Measurements from ENCODE around the gene STXBP5L.
"Not testable (repeated sequence)": the region's sequence is repeated elsewhere in the genome, so short reads cannot be mapped to it uniquely, and the experiment has no call there.

STXBP5L gene

GRCh38 chr3:121436074-121436473, 528.1 kb downstream of the STXBP5L start:
- H3K4me3 ChIP-seq (ENCODE audit: control insufficient read depth, low read depth, low read length), result no peak overlapping the region
- no peak for DNase-seq (ENCODE audit: low read depth)
- TF ChIP-seq, protein P1, sequence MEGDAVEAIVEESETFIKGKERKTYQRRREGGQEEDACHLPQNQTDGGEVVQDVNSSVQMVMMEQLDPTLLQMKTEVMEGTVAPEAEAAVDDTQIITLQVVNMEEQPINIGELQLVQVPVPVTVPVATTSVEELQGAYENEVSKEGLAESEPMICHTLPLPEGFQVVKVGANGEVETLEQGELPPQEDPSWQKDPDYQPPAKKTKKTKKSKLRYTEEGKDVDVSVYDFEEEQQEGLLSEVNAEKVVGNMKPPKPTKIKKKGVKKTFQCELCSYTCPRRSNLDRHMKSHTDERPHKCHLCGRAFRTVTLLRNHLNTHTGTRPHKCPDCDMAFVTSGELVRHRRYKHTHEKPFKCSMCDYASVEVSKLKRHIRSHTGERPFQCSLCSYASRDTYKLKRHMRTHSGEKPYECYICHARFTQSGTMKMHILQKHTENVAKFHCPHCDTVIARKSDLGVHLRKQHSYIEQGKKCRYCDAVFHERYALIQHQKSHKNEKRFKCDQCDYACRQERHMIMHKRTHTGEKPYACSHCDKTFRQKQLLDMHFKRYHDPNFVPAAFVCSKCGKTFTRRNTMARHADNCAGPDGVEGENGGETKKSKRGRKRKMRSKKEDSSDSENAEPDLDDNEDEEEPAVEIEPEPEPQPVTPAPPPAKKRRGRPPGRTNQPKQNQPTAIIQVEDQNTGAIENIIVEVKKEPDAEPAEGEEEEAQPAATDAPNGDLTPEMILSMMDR (conservative IDR thresholded peaks at IDR 0.05; ENCODE audit: control insufficient read depth, insufficient read depth, low read depth, low read length), result no peak

DNA sequence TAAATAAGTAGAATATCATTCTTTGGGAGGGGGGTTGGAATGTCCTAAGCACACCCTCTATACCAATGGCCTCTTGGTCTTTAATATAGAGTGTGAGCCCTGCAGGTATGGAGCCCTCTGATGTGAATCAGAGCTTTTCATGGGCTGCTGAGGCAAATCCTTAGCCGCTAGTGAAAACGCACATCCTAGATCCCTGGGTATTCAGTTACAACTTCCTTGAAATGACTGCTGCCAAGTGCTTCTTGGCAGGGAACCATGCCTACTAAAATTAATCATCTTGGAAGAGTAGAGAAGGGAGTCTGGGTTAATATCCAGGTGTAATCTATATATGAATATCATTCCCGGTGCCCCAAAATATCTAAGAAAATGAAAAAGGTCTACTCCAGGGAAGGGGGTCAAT, 528.6 kb downstream of the STXBP5L start:
- DNase-seq (ENCODE audit: low read depth), result no peak
- H3K4me3 ChIP-seq (ENCODE audit: control insufficient read depth, low read depth, low read length), result no peak overlapping the region
- TF ChIP-seq, protein P1 (conservative IDR thresholded peaks at IDR 0.05; ENCODE audit: control insufficient read depth, insufficient read depth, low read depth, low read length), result no peak

GRCh38 chr3:121443456-121443855, 535.5 kb downstream of the STXBP5L start:
- TF ChIP-seq, protein P1 (conservative IDR thresholded peaks at IDR 0.05; ENCODE audit: control insufficient read depth, insufficient read depth, low read depth, low read length), result no peak
- no peak overlapping the region for H3K4me3 ChIP-seq (ENCODE audit: control insufficient read depth, low read depth, low read length)
- DNase-seq (ENCODE audit: low read depth), result no peak

- H3K4me3 ChIP-seq (ENCODE audit: control insufficient read depth, low read depth, low read length); DNase-seq (ENCODE audit: low read depth): not testable (repeated sequence)
These were observed 543.7 kb downstream of the STXBP5L start for GRCh38 chr3:121451752-121452151.

DNA sequence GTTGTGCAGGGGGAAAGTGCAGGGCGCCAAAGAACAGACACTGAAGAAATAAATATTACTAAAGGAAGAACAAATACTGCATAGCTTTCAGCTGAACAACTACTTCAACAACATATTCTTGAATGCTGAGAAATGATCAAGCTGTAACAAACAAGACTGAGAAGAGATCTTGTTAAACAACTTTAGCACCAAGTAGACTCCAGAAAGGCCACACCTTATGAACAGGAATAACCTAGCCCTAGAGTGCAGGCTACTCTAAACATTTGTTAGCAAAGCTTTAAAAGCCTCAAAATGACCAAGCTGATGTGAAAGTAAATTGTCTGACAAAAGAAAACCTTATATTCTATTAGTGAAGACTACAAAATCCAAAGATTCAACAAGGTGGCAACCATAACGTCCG, 554.6 kb downstream of the STXBP5L start:
- H3K4me3 ChIP-seq (ENCODE audit: control insufficient read depth, low read depth, low read length), result no peak overlapping the region
- DNase-seq (ENCODE audit: low read depth), result no peak
- TF ChIP-seq, protein P1 (conservative IDR thresholded peaks at IDR 0.05; ENCODE audit: control insufficient read depth, insufficient read depth, low read depth, low read length), result no peak

DNA sequence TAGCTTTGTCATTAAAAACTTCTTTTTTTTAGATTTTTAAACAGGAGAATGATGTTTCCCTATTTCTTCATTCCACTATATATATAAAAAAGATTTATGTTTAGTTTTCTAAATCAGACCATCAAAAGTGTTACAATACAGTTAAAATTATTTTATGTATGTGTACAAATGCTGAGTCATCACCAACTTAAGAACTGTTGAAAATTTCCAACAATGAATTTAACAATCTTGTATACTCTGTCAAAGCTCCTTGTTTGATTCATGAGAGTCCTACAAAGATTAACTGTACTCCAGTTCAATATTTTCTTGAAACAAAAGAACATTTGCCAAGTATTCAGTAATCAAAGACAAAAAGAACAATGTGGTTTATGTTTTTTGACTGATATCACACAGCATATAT, 555.7 kb downstream of the STXBP5L start:
- TF ChIP-seq, protein P1 (conservative IDR thresholded peaks at IDR 0.05; ENCODE audit: control insufficient read depth, insufficient read depth, low read depth, low read length), result no peak
- no peak for DNase-seq (ENCODE audit: low read depth)
- H3K4me3 ChIP-seq (ENCODE audit: control insufficient read depth, low read depth, low read length), result no peak overlapping the region

DNA sequence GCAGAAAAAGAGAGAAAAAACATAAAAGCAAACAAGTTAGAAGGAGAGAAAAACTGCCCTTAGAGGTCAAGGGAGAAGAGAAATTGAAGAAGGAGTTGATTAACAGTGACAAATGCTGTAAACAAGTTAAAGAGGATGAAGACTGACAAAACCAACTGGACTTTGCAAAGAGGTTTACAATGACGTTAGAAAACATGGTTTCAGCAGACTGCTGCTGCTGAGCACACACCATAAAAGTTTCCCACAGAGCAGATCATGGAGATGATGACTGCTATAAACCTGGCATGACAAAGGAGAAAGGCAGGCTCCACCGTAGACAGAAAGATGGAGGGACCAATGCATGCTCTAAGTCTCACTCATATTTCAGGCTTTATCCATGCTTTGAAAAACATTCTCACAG, 559.1 kb downstream of the STXBP5L start:
- no peak overlapping the region for H3K4me3 ChIP-seq (ENCODE audit: control insufficient read depth, low read depth, low read length)
- no peak for DNase-seq (ENCODE audit: low read depth)
- TF ChIP-seq, protein P1 (conservative IDR thresholded peaks at IDR 0.05; ENCODE audit: control insufficient read depth, insufficient read depth, low read depth, low read length), result no peak

Measured in fibroblast of mammary gland (primary cell).